ENCODE results near the gene PCDH8.

The PCDH8 gene

DNA sequence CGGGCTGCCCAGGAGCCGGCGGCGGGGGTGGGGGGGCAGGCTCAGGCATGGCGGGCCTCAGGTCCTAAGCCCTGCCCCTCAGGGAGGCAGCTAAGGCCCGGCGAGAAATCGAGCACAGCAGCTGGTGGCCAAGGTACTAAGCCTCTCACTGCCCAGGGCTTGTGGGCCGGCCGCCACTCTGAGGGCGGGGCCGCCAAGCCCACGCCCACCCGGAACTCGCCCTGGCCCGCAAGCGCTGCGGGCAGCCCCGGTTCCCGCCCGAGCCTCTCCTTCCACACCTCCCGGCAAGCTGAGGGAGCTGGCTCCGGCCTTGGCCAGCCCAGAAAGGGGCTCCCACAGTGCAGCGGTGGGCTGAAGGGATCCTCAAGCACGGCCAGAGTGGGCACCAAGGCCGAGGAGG lies 33.1 kb downstream of the PCDH8 start:
- H3K4me2 ChIP-seq (ENCODE audit: low read depth, low read length, poor library complexity, severe bottlenecking): no peak overlapping the region
- H4K20me1 ChIP-seq (ENCODE audit: low read depth, low read length): no peaks in the 10 kb centered on the region
- no peaks in the 10 kb centered on the region for H3F3A ChIP-seq (ENCODE audit: insufficient read depth)
- H3K9me2 ChIP-seq (replicated peaks; ENCODE audit: insufficient read depth, low read length): no peaks in the 10 kb centered on the region
- no peaks in the 10 kb centered on the region for H3K79me2 ChIP-seq (ENCODE audit: insufficient read depth, low read length)
- no peak overlapping the region for H3K4me3 ChIP-seq (ENCODE audit: insufficient read depth, low read length, poor library complexity, severe bottlenecking)
- no peak overlapping the region for H3K27ac ChIP-seq (ENCODE audit: low read depth, low read length)
- no peak overlapping the region for H3K9ac ChIP-seq (ENCODE audit: low read length)
- no peaks in the 10 kb centered on the region for H3K36me3 ChIP-seq (ENCODE audit: low read length)
- no peak overlapping the region for H2AFZ ChIP-seq (ENCODE audit: low read depth, low read length, severe bottlenecking)
- H3K9me3 ChIP-seq (ENCODE audit: insufficient read depth, low read length): no peaks in the 10 kb centered on the region
- H3K27me3 ChIP-seq (ENCODE audit: low read length): no peaks in the 10 kb centered on the region
- TF ChIP-seq, protein P1, sequence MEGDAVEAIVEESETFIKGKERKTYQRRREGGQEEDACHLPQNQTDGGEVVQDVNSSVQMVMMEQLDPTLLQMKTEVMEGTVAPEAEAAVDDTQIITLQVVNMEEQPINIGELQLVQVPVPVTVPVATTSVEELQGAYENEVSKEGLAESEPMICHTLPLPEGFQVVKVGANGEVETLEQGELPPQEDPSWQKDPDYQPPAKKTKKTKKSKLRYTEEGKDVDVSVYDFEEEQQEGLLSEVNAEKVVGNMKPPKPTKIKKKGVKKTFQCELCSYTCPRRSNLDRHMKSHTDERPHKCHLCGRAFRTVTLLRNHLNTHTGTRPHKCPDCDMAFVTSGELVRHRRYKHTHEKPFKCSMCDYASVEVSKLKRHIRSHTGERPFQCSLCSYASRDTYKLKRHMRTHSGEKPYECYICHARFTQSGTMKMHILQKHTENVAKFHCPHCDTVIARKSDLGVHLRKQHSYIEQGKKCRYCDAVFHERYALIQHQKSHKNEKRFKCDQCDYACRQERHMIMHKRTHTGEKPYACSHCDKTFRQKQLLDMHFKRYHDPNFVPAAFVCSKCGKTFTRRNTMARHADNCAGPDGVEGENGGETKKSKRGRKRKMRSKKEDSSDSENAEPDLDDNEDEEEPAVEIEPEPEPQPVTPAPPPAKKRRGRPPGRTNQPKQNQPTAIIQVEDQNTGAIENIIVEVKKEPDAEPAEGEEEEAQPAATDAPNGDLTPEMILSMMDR (IDR thresholded peaks at IDR 0.05; ENCODE audit: insufficient read depth, low read length, poor library complexity, severe bottlenecking): no peak
- no peak for TF ChIP-seq EZH2phosphoT487 (conservative IDR thresholded peaks at IDR 0.05; ENCODE audit: low read length)

DNA sequence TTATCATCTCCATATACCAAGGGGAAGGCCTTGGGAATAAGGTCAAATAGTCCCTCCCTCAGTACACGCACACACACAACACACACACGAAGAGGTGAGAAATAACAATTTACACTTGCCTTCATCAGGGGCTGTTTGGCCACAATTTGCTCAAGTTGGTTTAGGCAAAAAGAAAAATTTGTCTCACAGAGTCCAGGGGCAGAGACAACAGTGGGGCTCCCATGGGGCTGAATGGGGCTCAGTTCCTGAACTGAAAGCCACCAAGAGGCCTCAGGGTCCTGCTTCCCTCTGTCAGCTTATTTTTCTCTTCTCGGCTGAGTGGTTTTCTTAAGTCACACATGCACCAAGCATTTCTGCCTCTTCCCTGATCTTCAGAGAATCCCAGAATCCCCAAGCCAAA lies 35.5 kb downstream of the PCDH8 start:
- Histone ChIP-seq H4K20me1 (ENCODE audit: low read depth, low read length) (no peaks in the 10 kb centered on the region), H3K9me3 (ENCODE audit: insufficient read depth, low read length) (no peaks in the 10 kb centered on the region), H3K4me2 (ENCODE audit: low read depth, low read length, poor library complexity, severe bottlenecking) (no peak overlapping the region), H3K36me3 (ENCODE audit: low read length) (no peaks in the 10 kb centered on the region), H3K27me3 (ENCODE audit: low read length) (no peaks in the 10 kb centered on the region), H3F3A (ENCODE audit: insufficient read depth) (no peaks in the 10 kb centered on the region), H2AFZ (ENCODE audit: low read depth, low read length, severe bottlenecking) (no peak overlapping the region), H3K27ac (ENCODE audit: low read depth, low read length) (no peak overlapping the region), H3K79me2 (ENCODE audit: insufficient read depth, low read length) (no peaks in the 10 kb centered on the region), H3K4me3 (ENCODE audit: insufficient read depth, low read length, poor library complexity, severe bottlenecking) (no peak overlapping the region), H3K9me2 (replicated peaks; ENCODE audit: insufficient read depth, low read length) (no peaks in the 10 kb centered on the region), H3K9ac (ENCODE audit: low read length) (no peak overlapping the region)
- TF ChIP-seq, protein P1 (IDR thresholded peaks at IDR 0.05; ENCODE audit: insufficient read depth, low read length, poor library complexity, severe bottlenecking): no peak
- TF ChIP-seq EZH2phosphoT487 (conservative IDR thresholded peaks at IDR 0.05; ENCODE audit: low read length): no peak

DNA sequence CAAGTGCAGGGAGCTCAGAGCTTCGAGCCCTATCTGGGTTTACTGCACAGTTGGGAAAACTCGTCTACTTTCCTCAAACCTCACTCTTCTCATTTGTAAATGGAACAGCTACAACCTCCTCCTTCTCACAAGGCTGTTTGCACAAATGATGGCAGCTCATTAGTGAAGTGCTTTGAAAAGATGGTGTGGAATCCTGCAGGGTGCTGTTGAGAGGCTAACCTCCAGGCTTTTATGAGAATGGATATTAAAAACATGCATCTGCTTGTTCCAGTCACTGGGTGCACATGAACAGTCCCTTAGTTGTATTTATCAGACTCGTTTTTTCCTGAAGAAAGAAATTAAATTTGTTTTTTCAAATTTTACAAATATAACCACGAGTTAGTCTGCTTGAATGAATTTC lies 36.6 kb downstream of the PCDH8 start:
- H3K79me2 ChIP-seq (ENCODE audit: insufficient read depth, low read length): no peaks in the 10 kb centered on the region
- no peaks in the 10 kb centered on the region for H4K20me1 ChIP-seq (ENCODE audit: low read depth, low read length)
- no peaks in the 10 kb centered on the region for H3K9me3 ChIP-seq (ENCODE audit: insufficient read depth, low read length)
- H3K9ac ChIP-seq (ENCODE audit: low read length): no peak overlapping the region
- no peak overlapping the region for H2AFZ ChIP-seq (ENCODE audit: low read depth, low read length, severe bottlenecking)
- no peaks in the 10 kb centered on the region for H3F3A ChIP-seq (ENCODE audit: insufficient read depth)
- TF ChIP-seq, protein P1 (IDR thresholded peaks at IDR 0.05; ENCODE audit: insufficient read depth, low read length, poor library complexity, severe bottlenecking): no peak
- no peak for TF ChIP-seq EZH2phosphoT487 (conservative IDR thresholded peaks at IDR 0.05; ENCODE audit: low read length)
- H3K27me3 ChIP-seq (ENCODE audit: low read length): no peaks in the 10 kb centered on the region
- no peaks in the 10 kb centered on the region for H3K36me3 ChIP-seq (ENCODE audit: low read length)
- no peak overlapping the region for H3K4me2 ChIP-seq (ENCODE audit: low read depth, low read length, poor library complexity, severe bottlenecking)
- no peak overlapping the region for H3K4me3 ChIP-seq (ENCODE audit: insufficient read depth, low read length, poor library complexity, severe bottlenecking)
- no peak overlapping the region for H3K27ac ChIP-seq (ENCODE audit: low read depth, low read length)
- no peaks in the 10 kb centered on the region for H3K9me2 ChIP-seq (replicated peaks; ENCODE audit: insufficient read depth, low read length)

Measured in SU-DHL-6 (cell line).